Measurements from ENCODE around the gene SDF2L1. TPM values are rescaled to one million over a fixed set of nuclear protein-coding genes. Genes with fewer than 3 reads are reported as not detected.

Gene SDF2L1
- total RNA-seq, 3 donors from 2014 or later, result 23.1 to 50.1 (median 26.6) TPM

GRCh38 chr22:21693333-21693998 is 51.4 kb downstream of the SDF2L1 start:
- Histone ChIP-seq H3K36me3 (no peaks in the 10 kb centered on the region), H3K9me3 (no peaks in the 10 kb centered on the region), H3K27me3 (no peaks in the 10 kb centered on the region), H3K4me1 (no peaks in the 10 kb centered on the region), H3K4me3 (no peak overlapping the region), H3K27ac (no peak overlapping the region)
- no peak for DNase-seq (ENCODE audit: low spot score in 2 of 2)
- TF ChIP-seq CTCF (IDR thresholded peaks at IDR 0.05), result no peak
- no peak for TF ChIP-seq POLR2AphosphoS5 (IDR thresholded peaks at IDR 0.05)
- no peak for TF ChIP-seq POLR2A (IDR thresholded peaks at IDR 0.05)
- intact Hi-C loops (cut with DNase I; ENCODE audit: low total_unique reads), result no loop called here

Other genes with a start within 250 kb of the SDF2L1 start
- 1 to 10 TPM; 2.9 to 3.4 (median 3.3) TPM for gene HIC2, start 224.9 kb upstream of the SDF2L1 start, total RNA-seq
- 1 to 10 TPM in 2 of 3 donors, not detected in 1; 1.0 to 1.3 TPM for gene TMEM191C, start 174.9 kb upstream of the SDF2L1 start, total RNA-seq
- under 1 TPM in 1 of 3 donors, not detected in 2; 0.15 TPM for gene RIMBP3C, start 90.8 kb upstream of the SDF2L1 start, total RNA-seq
- 10 to 100 TPM; 34.1 to 40.8 (median 38.3) TPM for gene UBE2L3, start 74.6 kb upstream of the SDF2L1 start, total RNA-seq
- 10 to 100 TPM; 15.4 to 33.2 (median 28.2) TPM for gene YDJC, start 12.3 kb upstream of the SDF2L1 start, total RNA-seq
- gene CCDC116, start 9.5 kb upstream of the SDF2L1 start, total RNA-seq, result under 1 TPM in 2 of 3 donors, not detected in 1; 0.15 to 0.33 TPM
- 10 to 100 TPM; 23.5 to 45.6 (median 39.4) TPM for gene PPIL2, start 23.7 kb downstream of the SDF2L1 start, total RNA-seq
- gene YPEL1, start 93.5 kb downstream of the SDF2L1 start, total RNA-seq, result 1 to 10 TPM; 7.8 to 8.5 (median 7.9) TPM
- gene MAPK1, start 225.3 kb downstream of the SDF2L1 start, total RNA-seq, result 10 to 100 TPM; 43.3 to 49.9 (median 44.0) TPM